Keratinocyte (primary cell): Measurements from ENCODE around the gene GCH1. TPM values are rescaled to one million over a fixed set of nuclear protein-coding genes. Genes with fewer than 3 reads are reported as not detected.

ENCODE experiments used
- DNase-seq: peaks from one replicate; pipeline ENCODE4 v3.0.0-alpha.2; 2011; ENCODE audit warnings: low read depth, missing footprints, low spot score
- FAIRE-seq: peaks from 2 replicates; lab custom pipeline; 2011; peaks lifted over from hg19 to GRCh38; lab: Jason Lieb, UNC
- H2AFZ ChIP-seq: 2 replicates; pipeline ENCODE4 v1.6.0; 2012; ENCODE audit warnings: low read length, control low read depth, inconsistent platforms; ENCODE audit not compliant: control insufficient read depth
- H3K27ac ChIP-seq: 2 replicates; pipeline ENCODE4 v1.5.1; 2011; ENCODE audit warnings: low read length; ENCODE audit not compliant: control insufficient read depth, insufficient read depth
- H3K27me3 ChIP-seq: 3 replicates; pipeline ENCODE4 v1.6.0; 2011; ENCODE audit warnings: low read length; ENCODE audit not compliant: control insufficient read depth, insufficient read depth; ENCODE audit errors: extremely low read depth
- H3K36me3 ChIP-seq, 2 experiments: 2 replicates in 1 of 2; 3 replicates in 1 of 2; pipeline ENCODE4 v1.5.1; 2011; ENCODE audit warnings: low read length in 2 of 2, mild to moderate bottlenecking in 1 of 2; ENCODE audit not compliant: control insufficient read depth in 2 of 2, insufficient read depth in 2 of 2; ENCODE audit errors: extremely low read depth in 1 of 2
- H3K4me1 ChIP-seq: 3 replicates; pipeline ENCODE4 v1.5.1; 2011; ENCODE audit warnings: low read length; ENCODE audit not compliant: control insufficient read depth, insufficient read depth; ENCODE audit errors: extremely low read depth
- H3K4me2 ChIP-seq: 3 replicates; pipeline ENCODE4 v1.6.0; 2011; ENCODE audit warnings: low read depth, low read length; ENCODE audit not compliant: control insufficient read depth, insufficient read depth; ENCODE audit errors: extremely low read depth
- H3K4me3 ChIP-seq, 3 experiments: fragments of 200-600 bp in 1 of 3; sonication (generic) in 1 of 3; 2 replicates in 2 of 3; 3 replicates in 1 of 3; pipeline ENCODE4 v1.5.1; 2011 to 2016; ENCODE audit warnings: low read length in 3 of 3, mild to moderate bottlenecking in 3 of 3, control low read depth in 2 of 3, inconsistent platforms in 1 of 3, low read depth in 1 of 3, mixed read lengths in 1 of 3, mixed run types in 1 of 3, moderate library complexity in 1 of 3; ENCODE audit not compliant: control insufficient read depth in 2 of 3, insufficient read depth in 2 of 3; ENCODE audit errors: extremely low read depth in 1 of 3
- H3K79me2 ChIP-seq: 2 replicates; pipeline ENCODE4 v1.6.0; 2012; ENCODE audit warnings: low read length; ENCODE audit not compliant: control insufficient read depth, insufficient read depth
- H3K9ac ChIP-seq: 3 replicates; pipeline ENCODE4 v1.6.0; 2011; ENCODE audit warnings: low read length; ENCODE audit not compliant: control insufficient read depth, insufficient read depth; ENCODE audit errors: extremely low read depth
- H3K9me1 ChIP-seq: 3 replicates; pipeline ENCODE4 v1.6.0; 2011; ENCODE audit warnings: low read length; ENCODE audit not compliant: control insufficient read depth, insufficient read depth; ENCODE audit errors: extremely low read depth
- H3K9me3 ChIP-seq: 2 replicates; pipeline ENCODE4 v1.5.1; 2012; ENCODE audit warnings: low read depth, low read length; ENCODE audit not compliant: control insufficient read depth
- H4K20me1 ChIP-seq: 3 replicates; pipeline ENCODE4 v1.6.0; 2011; ENCODE audit warnings: low read length; ENCODE audit not compliant: control insufficient read depth, insufficient read depth; ENCODE audit errors: extremely low read depth
- EZH2 ChIP-seq: IDR thresholded peaks from one replicate; pipeline ENCODE4 v1.6.1; 2012; ENCODE audit warnings: inconsistent platforms, mild to moderate bottlenecking, low read length, moderate library complexity
- dilution Hi-C: fragments of 300-500 bp; cut with MboI; formaldehyde crosslinking; loops from one replicate; pipeline ENCODE4 v1.7.0; 2020; ENCODE audit warnings: low sequenced_read_pairs; ENCODE audit not compliant: extremely low pct_ligation_motif_present
- polyA plus RNA-seq, 5 experiments: library from polyadenylated mRNA; depleted of rRNA in 3 of 5; stranded (reverse) in 3 of 5; stranded (forward) in 1 of 5; unstranded in 1 of 5; fragments of >200 nt; gene quantifications; 1 replicate in 1 of 5; 2 replicates in 3 of 5; 3 replicates in 1 of 5; pipeline versions ENCODE4 v1.2.1 to v1.2.3, GENCODE V29; 2011 to 2012; ENCODE audit warnings: missing spikeins in 2 of 5, low read depth in 1 of 5, low replicate concordance in 1 of 5
- TF ChIP-seq, protein P1 (sequence below), 3 experiments: IDR thresholded peaks in 1 of 3; conservative IDR thresholded peaks in 1 of 3; optimal IDR thresholded peaks in 1 of 3; 2 replicates in 2 of 3; 3 replicates in 1 of 3; pipeline versions ENCODE3 to v1.5.1; 2011; ENCODE audit warnings: low read length in 3 of 3, mild to moderate bottlenecking in 3 of 3, moderate library complexity in 2 of 3, control low read depth in 1 of 3, inconsistent platforms in 1 of 3; ENCODE audit not compliant: insufficient read depth in 2 of 3; ENCODE audit errors: extremely low read depth in 1 of 3

GCH1 gene
- polyA plus RNA-seq, 1 donor (not counting 4 experiments of a cell fraction or from before 2014, with no cell fraction given), result 3.4 TPM

DNA sequence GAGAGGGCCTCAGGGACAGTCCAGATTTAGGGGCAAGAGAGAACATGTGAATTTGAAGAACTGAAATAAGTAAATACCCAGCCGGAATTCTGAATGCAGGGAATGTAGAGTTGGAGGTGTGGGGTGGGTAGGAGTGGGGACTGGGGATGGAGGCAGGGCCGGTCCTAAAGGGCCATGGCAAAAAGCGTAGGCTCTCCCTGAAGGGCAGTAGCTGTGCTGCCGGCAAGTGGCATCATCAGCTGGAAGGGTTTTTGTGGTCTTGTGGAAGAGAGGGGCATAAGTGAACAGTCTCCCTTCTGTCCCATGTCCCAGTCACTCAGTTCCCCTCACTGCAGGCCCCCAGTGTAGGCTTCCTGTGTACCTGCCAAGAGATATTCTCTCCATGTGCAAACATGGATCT lies 104.6 kb downstream of the GCH1 start:
- H3K4me3 ChIP-seq, result no peak overlapping the region
- TF ChIP-seq EZH2, result no peak
- TF ChIP-seq, protein P1, sequence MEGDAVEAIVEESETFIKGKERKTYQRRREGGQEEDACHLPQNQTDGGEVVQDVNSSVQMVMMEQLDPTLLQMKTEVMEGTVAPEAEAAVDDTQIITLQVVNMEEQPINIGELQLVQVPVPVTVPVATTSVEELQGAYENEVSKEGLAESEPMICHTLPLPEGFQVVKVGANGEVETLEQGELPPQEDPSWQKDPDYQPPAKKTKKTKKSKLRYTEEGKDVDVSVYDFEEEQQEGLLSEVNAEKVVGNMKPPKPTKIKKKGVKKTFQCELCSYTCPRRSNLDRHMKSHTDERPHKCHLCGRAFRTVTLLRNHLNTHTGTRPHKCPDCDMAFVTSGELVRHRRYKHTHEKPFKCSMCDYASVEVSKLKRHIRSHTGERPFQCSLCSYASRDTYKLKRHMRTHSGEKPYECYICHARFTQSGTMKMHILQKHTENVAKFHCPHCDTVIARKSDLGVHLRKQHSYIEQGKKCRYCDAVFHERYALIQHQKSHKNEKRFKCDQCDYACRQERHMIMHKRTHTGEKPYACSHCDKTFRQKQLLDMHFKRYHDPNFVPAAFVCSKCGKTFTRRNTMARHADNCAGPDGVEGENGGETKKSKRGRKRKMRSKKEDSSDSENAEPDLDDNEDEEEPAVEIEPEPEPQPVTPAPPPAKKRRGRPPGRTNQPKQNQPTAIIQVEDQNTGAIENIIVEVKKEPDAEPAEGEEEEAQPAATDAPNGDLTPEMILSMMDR (optimal IDR thresholded peaks at IDR 0.05 in 1 of 3, IDR thresholded peaks at IDR 0.05 in 1 of 3, conservative IDR thresholded peaks at IDR 0.05 in 1 of 3; ENCODE audit: extremely low read depth in 1 of 3, insufficient read depth in 2 of 3, low read length in 3 of 3), result no peak
- H3K27ac ChIP-seq, result no peak overlapping the region
- DNase-seq (no peak), FAIRE-seq (no peak)
- H3K36me3 ChIP-seq, result no peaks in the 10 kb centered on the region
- H4K20me1 ChIP-seq, result no peaks in the 10 kb centered on the region
- H3K79me2 ChIP-seq, result no peaks in the 10 kb centered on the region
- no peaks in the 10 kb centered on the region for H3K9me1 ChIP-seq
- H3K9me3 ChIP-seq, result no peaks in the 10 kb centered on the region
- no peak overlapping the region for H3K4me2 ChIP-seq
- no peak overlapping the region for H3K9ac ChIP-seq
- no peaks in the 10 kb centered on the region for H3K27me3 ChIP-seq
- peaks cover 14% of the 10 kb centered on the region for H3K4me1 ChIP-seq
- H2AFZ ChIP-seq, result no peak overlapping the region
- dilution Hi-C loops, result no loop called here

DNA sequence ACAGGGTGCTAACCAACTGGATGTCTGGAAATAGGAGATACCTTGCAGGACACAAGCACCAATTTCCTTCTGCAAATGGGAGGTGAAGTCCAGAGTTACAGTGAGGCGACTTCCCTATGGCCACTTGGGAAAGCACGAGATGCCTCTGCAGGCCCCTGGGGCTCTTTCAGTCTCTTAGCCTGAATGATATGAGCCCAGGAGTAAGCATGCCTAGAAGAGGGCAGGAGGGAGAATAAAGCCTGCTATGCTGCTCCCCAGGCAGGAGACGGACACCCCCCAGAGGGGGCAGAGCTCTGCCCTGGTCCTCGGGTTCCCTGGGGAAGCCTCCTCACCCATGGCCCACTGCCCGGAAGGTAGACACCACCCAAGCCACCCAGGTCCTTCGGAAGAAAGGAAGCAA lies 105.1 kb downstream of the GCH1 start:
- H3K9me1 ChIP-seq, result no peaks in the 10 kb centered on the region
- H3K4me2 ChIP-seq, result no peak overlapping the region
- peaks cover 14% of the 10 kb centered on the region for H3K4me1 ChIP-seq
- dilution Hi-C loops, result no loop called here
- no peaks in the 10 kb centered on the region for H3K36me3 ChIP-seq
- no peak for DNase-seq
- H3K9me3 ChIP-seq, result no peaks in the 10 kb centered on the region
- FAIRE-seq, result no peak
- H2AFZ ChIP-seq, result no peak overlapping the region
- H3K9ac ChIP-seq, result no peak overlapping the region
- no peaks in the 10 kb centered on the region for H4K20me1 ChIP-seq
- TF ChIP-seq EZH2, result no peak
- TF ChIP-seq, protein P1 (optimal IDR thresholded peaks at IDR 0.05 in 1 of 3, IDR thresholded peaks at IDR 0.05 in 1 of 3, conservative IDR thresholded peaks at IDR 0.05 in 1 of 3; ENCODE audit: extremely low read depth in 1 of 3, insufficient read depth in 2 of 3, low read length in 3 of 3), result no peak
- no peaks in the 10 kb centered on the region for H3K27me3 ChIP-seq
- no peaks in the 10 kb centered on the region for H3K79me2 ChIP-seq
- no peak overlapping the region for H3K4me3 ChIP-seq
- H3K27ac ChIP-seq, result no peak overlapping the region
